ENCODE results near the gene ALDH1L2.

- TF ChIP-seq POLR2A (IDR thresholded peaks at IDR 0.05) (no peak), CTCF (IDR thresholded peaks at IDR 0.05) (no peak), POLR2AphosphoS5 (IDR thresholded peaks at IDR 0.05; ENCODE audit: insufficient read depth in 1 of 2, low read depth in 1 of 2) (no peak)
Observed at GRCh38 chr12:105099356-105099755, 15.1 kb upstream of the ALDH1L2 start.

Measured in vagina (tissue), 2 donors.